Large intestine (tissue), 3 donors: ENCODE data around the gene IBTK. TPM values are rescaled to one million over a fixed set of nuclear protein-coding genes. Genes with fewer than 3 reads are reported as not detected.
A peak's percentile ranks its signal among the peaks of the same experiment; 100 is the strongest.

ENCODE experiments used
- DNase-seq, 2 donors: peaks; one replicate each; pipeline versions ENCODE4 v3.0.0 to v3.0.0-alpha.2; 2013
- H3K27ac ChIP-seq: one replicate; pipeline ENCODE4 v1.5.1; 2013; ENCODE audit warnings: low read length
- H3K27me3 ChIP-seq: 2 replicates; pipeline ENCODE4 v1.6.1; 2013; ENCODE audit warnings: low read length; ENCODE audit not compliant: control insufficient read depth, insufficient read depth
- H3K36me3 ChIP-seq: 2 replicates; pipeline ENCODE4 v1.6.1; 2013; ENCODE audit warnings: low read length; ENCODE audit not compliant: control insufficient read depth, insufficient read depth
- H3K4me1 ChIP-seq: one replicate; pipeline ENCODE4 v1.6.1; 2013; ENCODE audit warnings: low read length; ENCODE audit not compliant: control insufficient read depth, insufficient read depth
- H3K4me3 ChIP-seq: one replicate; pipeline ENCODE4 v1.5.1; 2013; ENCODE audit warnings: low read length
- H3K9me3 ChIP-seq: one replicate; pipeline ENCODE4 v1.6.1; 2013; ENCODE audit warnings: mild to moderate bottlenecking, low read depth, low read length, moderate library complexity; ENCODE audit not compliant: control insufficient read depth
- WGBS: methylation state at CpG from one replicate; pipeline ENCODE4 v1.1.5; 2013; ENCODE audit warnings: low lambda C conversion rate; ENCODE audit not compliant: insufficient coverage; 5-methylcytosine and 5-hydroxymethylcytosine counted together
- polyA plus RNA-seq: library from polyadenylated mRNA; unstranded; fragments of 120-200 nt; gene quantifications from one replicate; pipeline ENCODE4 v1.2.1, GENCODE V29; 2013

IBTK gene
- polyA plus RNA-seq, 1 donor: 41.2 TPM

GRCh38 chr6:82246370-82246769 is 1.2 kb downstream of the IBTK start:
- 100% methylated on average over 1 of the region's 12 CpGs for WGBS
- Histone ChIP-seq H3K4me1 (peaks cover 3% of the 10 kb centered on the region), H3K4me3 (peak overlapping the region; percentile 83), H3K9me3 (no peaks in the 10 kb centered on the region), H3K27me3 (no peaks in the 10 kb centered on the region), H3K36me3 (peaks cover 4% of the 10 kb centered on the region), H3K27ac (peak overlapping the region; percentile 94)
- no peak for DNase-seq

- no peaks in the 10 kb centered on the region for H3K9me3 ChIP-seq
- no peak overlapping the region for H3K27ac ChIP-seq
- WGBS: no CpG with 5 or more reads among the region's 4 CpGs
- H3K27me3 ChIP-seq: no peaks in the 10 kb centered on the region
- H3K4me1 ChIP-seq: peaks cover 3% of the 10 kb centered on the region
- DNase-seq: no peak
- H3K36me3 ChIP-seq: peaks cover 4% of the 10 kb centered on the region
- no peak overlapping the region for H3K4me3 ChIP-seq
Observed at GRCh38 chr6:82245376-82245775, 2.2 kb downstream of the IBTK start.

GRCh38 chr6:82243884-82244283 is 3.7 kb downstream of the IBTK start:
- 100% methylated on average over 3 of the region's 4 CpGs for WGBS
- Histone ChIP-seq H3K9me3 (no peaks in the 10 kb centered on the region), H3K27me3 (no peaks in the 10 kb centered on the region), H3K36me3 (peaks cover 5% of the 10 kb centered on the region), H3K27ac (no peak overlapping the region), H3K4me1 (peaks cover 3% of the 10 kb centered on the region), H3K4me3 (no peak overlapping the region)
- DNase-seq: no peak

- peaks cover 3% of the 10 kb centered on the region for H3K4me1 ChIP-seq
- WGBS: no CpG with 5 or more reads among the region's 3 CpGs
- no peaks in the 10 kb centered on the region for H3K9me3 ChIP-seq
- H3K27ac ChIP-seq: no peak overlapping the region
- H3K27me3 ChIP-seq: no peaks in the 10 kb centered on the region
- no peak overlapping the region for H3K4me3 ChIP-seq
- H3K36me3 ChIP-seq: peaks cover 15% of the 10 kb centered on the region
- no peak for DNase-seq
Observed at GRCh38 chr6:82240186-82240585, 7.4 kb downstream of the IBTK start.

- Histone ChIP-seq H3K9me3 (no peaks in the 10 kb centered on the region), H3K4me3 (no peak overlapping the region), H3K27ac (no peak overlapping the region), H3K4me1 (peaks cover 2% of the 10 kb centered on the region), H3K27me3 (no peaks in the 10 kb centered on the region), H3K36me3 (peaks cover 19% of the 10 kb centered on the region)
- 100% methylated on average over 1 of the region's 2 CpGs for WGBS
- no peak for DNase-seq
Observed at GRCh38 chr6:82239597-82239996, 7.9 kb downstream of the IBTK start.

- Histone ChIP-seq H3K27ac (no peak overlapping the region), H3K4me3 (no peak overlapping the region), H3K9me3 (no peaks in the 10 kb centered on the region), H3K27me3 (no peaks in the 10 kb centered on the region), H3K36me3 (peaks cover 27% of the 10 kb centered on the region), H3K4me1 (no peaks in the 10 kb centered on the region)
- WGBS: no CpG with 5 or more reads among the region's 1 CpG
- no peak for DNase-seq
Observed at GRCh38 chr6:82237013-82237412, 10.5 kb downstream of the IBTK start.

- H3K36me3 ChIP-seq: peaks cover 42% of the 10 kb centered on the region
- no peaks in the 10 kb centered on the region for H3K27me3 ChIP-seq
- H3K27ac ChIP-seq: no peak overlapping the region
- no peak for DNase-seq
- 80% methylated on average over 1 of the region's 1 CpG for WGBS
- no peak overlapping the region for H3K4me3 ChIP-seq
- no peaks in the 10 kb centered on the region for H3K9me3 ChIP-seq
- no peaks in the 10 kb centered on the region for H3K4me1 ChIP-seq
Observed at GRCh38 chr6:82227770-82228169, 19.8 kb downstream of the IBTK start.

- Histone ChIP-seq H3K27me3 (no peaks in the 10 kb centered on the region), H3K27ac (no peak overlapping the region), H3K4me1 (no peaks in the 10 kb centered on the region), H3K9me3 (no peaks in the 10 kb centered on the region), H3K4me3 (no peak overlapping the region), H3K36me3 (peaks cover 51% of the 10 kb centered on the region)
- DNase-seq: no peak
- 100% methylated on average over 2 of the region's 2 CpGs for WGBS
Observed at GRCh38 chr6:82220167-82220566, 27.4 kb downstream of the IBTK start.

GRCh38 chr6:82217018-82217586 is 30.4 kb downstream of the IBTK start:
- H3K36me3 ChIP-seq: peaks cover 52% of the 10 kb centered on the region
- DNase-seq: no peak
- 78% methylated on average over 1 of the region's 1 CpG for WGBS
- H3K4me3 ChIP-seq: no peak overlapping the region
- H3K27me3 ChIP-seq: no peaks in the 10 kb centered on the region
- no peaks in the 10 kb centered on the region for H3K9me3 ChIP-seq
- H3K27ac ChIP-seq: no peak overlapping the region
- no peaks in the 10 kb centered on the region for H3K4me1 ChIP-seq

GRCh38 chr6:82216549-82216948 is 31.0 kb downstream of the IBTK start:
- Histone ChIP-seq H3K4me1 (no peaks in the 10 kb centered on the region), H3K9me3 (no peaks in the 10 kb centered on the region), H3K4me3 (no peak overlapping the region), H3K27ac (no peak overlapping the region), H3K36me3 (peaks cover 51% of the 10 kb centered on the region), H3K27me3 (no peaks in the 10 kb centered on the region)
- no peak for DNase-seq
- no CpG with 5 or more reads among the region's 2 CpGs for WGBS

- H3K9me3 ChIP-seq: no peaks in the 10 kb centered on the region
- H3K36me3 ChIP-seq: peaks cover 46% of the 10 kb centered on the region
- WGBS: 100% methylated on average over 1 of the region's 2 CpGs
Observed at GRCh38 chr6:82211326-82211725, 36.2 kb downstream of the IBTK start.

More at GRCh38 chr6:82211326-82211725, 36.2 kb downstream of the IBTK start:
- Histone ChIP-seq H3K27me3 (no peaks in the 10 kb centered on the region), H3K27ac (no peak overlapping the region), H3K4me1 (no peaks in the 10 kb centered on the region), H3K4me3 (no peak overlapping the region)
- DNase-seq: no peak
